Frontal cortex (tissue), 4 donors: ENCODE data around the gene RGL1. TPM values are rescaled to one million over a fixed set of nuclear protein-coding genes. Genes with fewer than 3 reads are reported as not detected.
A peak's percentile ranks its signal among the peaks of the same experiment; 100 is the strongest.

Experiments
- DNase-seq, 2 donors: peaks; one replicate each; pipeline ENCODE4 v3.0.0; 2012; ENCODE audit warnings: low spot score in 2 of 2
- FAIRE-seq: peaks from 2 replicates; lab custom pipeline; 2012; peaks lifted over from hg19 to GRCh38; lab: Jason Lieb, UNC
- total RNA-seq: library from RNA; depleted of rRNA; stranded (reverse); fragments of >200 nt; gene quantifications from one replicate; pipeline ENCODE4 v1.2.3, GENCODE V29; 2014
- donor health status: control.
- donor health status: control.
- donor health status: control.

Gene RGL1
- total RNA-seq, 1 donor from 2014 or later: 40.4 TPM

DNA sequence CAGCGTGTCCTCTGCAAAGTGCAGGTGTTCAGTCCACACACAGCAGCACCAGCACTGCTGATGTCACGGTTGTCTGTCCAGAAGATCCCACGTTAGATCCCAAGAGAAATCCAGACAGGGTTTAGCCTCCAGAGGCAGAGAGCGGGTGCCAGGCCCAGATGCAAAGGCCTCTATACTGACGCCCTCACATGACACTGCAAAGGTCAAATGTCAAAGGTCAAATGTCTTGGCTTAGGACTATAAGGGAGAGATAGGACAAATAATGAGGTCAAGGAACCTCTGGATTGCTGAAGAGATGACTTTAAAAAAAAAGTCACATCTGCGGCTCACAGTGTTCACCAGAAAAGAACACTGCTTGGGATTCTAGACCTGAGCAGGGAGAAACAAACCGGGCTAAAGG is 131.1 kb downstream of the RGL1 start:
- DNase-seq (no peak), FAIRE-seq (no peak)

DNA sequence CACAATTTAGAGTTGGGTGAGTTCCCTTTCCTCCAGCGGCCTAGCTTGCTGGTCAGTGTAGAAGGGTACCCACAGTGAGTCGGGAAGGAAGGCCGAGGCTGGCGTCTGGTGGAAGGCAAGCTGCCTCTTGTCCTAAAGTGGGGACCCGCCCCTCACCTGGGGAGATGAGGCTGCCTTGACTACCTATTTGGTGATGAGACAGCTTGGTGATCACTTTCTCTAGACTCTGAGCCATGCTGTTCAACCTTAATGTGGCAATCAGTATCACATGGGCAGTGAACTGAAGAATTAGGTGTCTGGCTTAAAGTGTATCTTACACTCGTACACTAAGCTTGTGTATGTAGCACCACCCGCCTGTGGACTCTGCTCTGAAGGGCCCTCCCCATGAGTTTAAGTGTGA is 131.9 kb downstream of the RGL1 start:
- no peak for DNase-seq
- FAIRE-seq: no peak

DNA sequence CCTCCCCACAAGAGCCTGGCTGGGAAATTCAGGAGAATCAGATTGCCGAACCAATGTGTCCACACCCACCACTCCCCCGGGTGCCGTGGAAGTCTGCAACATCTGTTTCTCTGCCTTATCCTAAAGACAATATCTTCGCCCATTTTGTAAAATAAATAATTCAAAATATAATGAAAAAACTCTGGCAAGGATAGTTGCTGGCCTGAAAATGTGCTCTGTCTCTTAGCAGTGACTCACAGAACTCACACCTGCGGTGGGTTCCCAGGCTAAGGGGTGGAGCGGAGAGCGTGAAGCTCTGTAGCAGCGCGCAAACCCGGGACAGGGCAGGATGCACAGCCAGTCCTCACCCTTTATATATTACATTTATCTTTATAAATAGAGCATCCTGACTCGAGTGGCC is 132.7 kb downstream of the RGL1 start:
- DNase-seq (no peak), FAIRE-seq (no peak)

DNA sequence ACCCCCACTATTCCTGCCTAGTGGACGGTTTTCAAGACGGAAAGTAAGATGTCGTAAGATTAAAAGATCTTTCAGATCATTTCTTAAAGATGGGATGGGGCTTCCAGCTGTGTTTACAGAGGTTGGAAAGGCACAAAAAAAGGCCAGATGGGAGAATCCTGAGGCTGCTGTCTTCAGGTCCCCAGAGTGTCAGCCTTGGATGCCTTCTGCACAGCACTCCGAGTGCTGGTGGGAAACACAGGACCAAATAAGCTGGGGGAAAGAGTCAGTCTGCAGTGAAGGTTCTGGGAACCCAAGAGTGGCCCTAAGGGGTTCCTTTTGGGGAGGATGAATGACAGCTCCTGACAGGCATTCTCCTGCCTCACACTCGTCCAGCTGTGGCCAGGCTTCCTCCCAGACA is 136.1 kb downstream of the RGL1 start:
- no peak for FAIRE-seq
- DNase-seq: no peak

DNA sequence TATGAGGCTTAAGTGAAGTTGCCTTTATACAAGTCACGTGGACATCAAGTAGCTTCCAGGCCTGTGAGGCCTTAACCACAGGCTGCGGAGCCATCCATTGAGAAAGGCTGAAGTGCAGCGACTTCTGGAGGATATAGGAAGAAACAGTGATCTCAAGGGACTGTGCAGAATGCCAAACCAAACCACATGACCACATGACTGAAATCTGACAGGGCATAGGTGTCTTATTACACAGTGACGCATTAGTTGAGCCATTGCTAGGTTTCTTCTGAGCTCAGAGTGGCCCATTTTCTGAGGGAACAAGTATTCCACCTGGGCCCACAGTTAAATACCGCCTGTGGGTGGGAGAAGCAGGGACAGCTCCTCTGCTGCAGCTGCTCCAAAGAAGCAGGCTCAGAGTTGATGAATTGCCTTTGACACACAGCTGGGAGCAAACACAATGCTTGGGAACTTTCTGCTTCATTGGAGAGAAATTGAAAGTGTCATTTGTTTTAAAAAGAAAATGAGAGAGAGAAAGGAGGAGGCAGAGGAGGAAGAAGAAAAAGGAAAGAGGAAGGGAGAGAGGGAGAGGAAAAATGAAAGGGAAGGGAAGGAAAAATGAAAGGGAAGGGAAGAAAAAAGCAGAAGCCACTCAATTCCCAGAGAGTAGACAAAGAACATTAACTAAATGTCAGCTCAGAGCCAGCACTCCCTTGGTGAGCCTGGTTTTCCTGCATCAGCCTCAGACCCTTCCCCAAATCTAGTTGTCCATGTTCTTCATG is 138.2 kb downstream of the RGL1 start:
- no peak for DNase-seq
- FAIRE-seq: no peak

DNA sequence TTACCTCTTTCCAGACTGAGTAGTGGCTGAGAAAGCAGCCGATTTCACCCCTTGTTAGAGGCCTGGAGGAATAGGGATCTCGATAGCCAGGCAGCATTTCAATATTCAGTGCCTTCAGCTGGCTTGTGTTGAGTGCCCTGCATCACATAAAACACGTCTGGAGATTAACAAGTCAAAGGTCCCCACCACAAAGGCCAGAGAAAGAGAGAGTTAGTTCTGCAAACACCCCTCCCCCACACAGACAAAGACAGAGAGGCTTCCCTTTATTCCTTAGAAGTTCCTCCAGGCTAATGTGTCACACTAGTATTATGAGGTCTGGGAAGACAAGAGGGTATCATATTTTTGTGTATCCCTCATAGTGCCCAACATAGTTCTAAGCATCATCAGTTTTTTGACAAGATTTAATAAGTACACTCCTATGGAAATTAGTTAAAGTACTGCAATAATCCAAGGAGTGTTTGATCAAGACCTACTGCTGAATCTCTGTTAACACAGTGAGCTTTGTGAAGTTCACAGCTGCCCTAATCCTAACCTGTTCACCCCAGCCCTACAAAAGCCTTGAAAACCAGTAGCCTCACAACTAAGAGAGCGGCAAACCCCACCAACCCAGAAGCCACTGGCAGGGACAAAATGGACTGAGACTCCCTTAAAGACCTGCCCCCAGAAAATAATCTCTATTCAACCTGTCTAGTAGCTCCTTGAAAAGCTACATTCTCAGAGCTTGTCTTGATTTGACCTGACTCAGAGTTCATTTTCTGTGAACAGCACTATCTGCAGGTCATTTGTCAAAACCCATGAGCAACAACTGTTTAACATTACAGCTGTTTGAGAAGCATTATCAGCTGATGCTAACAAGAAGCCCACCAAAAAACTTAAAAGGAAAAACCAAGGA is 140.8 kb downstream of the RGL1 start:
- FAIRE-seq: no peak

DNA sequence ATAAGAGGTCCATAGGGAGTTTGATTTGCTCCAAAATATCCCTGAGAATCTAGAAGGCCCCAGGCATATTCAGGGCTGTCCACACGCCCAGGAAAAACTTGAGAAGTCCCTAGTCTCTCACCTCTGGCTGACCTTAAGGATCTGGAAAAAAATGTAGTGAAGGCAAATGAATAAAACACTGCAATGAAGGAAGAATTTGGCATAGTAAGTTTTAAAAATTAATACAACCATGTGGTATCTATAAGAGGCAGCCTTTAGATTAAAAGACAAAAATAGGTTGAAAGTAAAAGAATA is 141.3 kb downstream of the RGL1 start:
- no peak for FAIRE-seq

More for the DNA sequence above, 140.8 kb downstream of the RGL1 start:
- DNase-seq: no peak

DNA sequence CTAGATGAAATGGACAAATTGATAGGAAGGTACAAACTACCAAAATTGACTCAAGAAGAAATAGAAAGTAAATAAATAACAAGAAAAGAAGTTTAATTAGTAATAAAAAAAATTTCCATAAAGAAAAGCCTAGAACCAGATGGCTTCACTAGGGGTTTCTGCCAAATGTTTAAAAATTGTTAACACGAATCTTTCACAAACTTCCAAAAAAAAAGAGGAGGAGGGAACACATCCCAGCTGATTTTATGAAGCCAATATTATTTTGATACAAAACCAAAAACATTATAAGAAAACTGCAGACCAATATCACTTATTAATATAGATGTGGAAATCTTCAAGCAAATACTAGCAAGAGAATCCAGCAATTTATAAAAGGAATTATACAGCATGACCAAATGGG is 143.1 kb downstream of the RGL1 start:
- FAIRE-seq (no peak), DNase-seq (no peak)

More for the DNA sequence above, 141.3 kb downstream of the RGL1 start:
- no peak for DNase-seq

DNA sequence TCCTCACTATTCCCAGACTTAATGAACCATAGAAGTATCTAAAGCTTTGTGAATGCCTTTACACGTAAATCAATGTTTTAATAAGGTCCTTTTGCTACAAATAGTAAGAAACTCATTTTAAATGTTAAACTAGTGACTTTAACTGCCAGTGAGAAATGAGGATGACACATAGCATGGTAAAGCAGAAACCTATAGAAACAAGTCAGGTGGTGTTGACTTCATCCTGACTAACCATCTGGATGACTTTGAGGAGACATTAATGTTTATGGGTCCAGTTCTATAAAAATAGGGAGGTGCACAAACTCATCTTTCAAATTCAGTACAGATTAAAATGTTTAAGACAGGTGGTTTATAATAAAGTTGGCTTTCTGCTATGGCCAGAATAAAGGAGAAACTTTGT is 147.2 kb downstream of the RGL1 start:
- FAIRE-seq (no peak), DNase-seq (no peak)

DNA sequence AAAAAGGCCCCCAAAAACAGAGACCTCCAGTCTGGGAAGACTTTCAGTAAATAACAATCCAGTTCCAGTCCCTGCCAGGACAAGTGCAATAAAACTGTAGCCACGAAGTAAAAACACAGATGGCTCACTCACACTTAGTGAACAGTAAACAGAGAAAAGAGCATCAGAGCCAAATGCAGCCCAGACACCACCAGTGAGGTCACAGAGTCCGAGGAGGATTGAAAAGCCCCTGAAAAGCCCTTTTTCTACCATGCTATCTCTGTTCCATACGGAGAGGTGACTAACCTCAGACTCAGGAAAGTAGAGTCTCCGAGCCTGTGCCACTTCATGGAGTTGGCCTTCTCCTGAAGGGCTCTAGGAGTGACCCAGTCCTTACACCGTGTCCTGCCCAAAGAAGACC is 148.1 kb downstream of the RGL1 start:
- no peak for DNase-seq
- no peak for FAIRE-seq

DNA sequence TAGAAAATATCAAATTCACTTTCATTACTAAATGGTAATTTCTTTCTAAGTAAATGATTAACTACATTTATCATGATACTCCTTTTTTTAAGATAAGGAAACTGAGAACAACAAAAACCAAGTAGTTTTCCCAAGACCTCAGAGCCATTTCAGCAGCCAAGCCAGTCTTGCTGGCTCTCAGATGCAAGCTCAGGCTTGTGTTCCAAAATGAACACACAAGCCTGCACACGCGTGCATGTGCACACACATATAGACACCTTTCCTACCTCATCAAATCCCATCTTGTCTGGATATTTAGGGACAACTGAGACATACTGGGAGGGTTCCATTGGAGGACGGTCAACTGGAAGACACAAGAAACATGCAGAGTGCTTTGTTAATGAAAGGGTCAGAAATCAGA is 149.6 kb downstream of the RGL1 start:
- DNase-seq (no peak), FAIRE-seq (no peak)

DNA sequence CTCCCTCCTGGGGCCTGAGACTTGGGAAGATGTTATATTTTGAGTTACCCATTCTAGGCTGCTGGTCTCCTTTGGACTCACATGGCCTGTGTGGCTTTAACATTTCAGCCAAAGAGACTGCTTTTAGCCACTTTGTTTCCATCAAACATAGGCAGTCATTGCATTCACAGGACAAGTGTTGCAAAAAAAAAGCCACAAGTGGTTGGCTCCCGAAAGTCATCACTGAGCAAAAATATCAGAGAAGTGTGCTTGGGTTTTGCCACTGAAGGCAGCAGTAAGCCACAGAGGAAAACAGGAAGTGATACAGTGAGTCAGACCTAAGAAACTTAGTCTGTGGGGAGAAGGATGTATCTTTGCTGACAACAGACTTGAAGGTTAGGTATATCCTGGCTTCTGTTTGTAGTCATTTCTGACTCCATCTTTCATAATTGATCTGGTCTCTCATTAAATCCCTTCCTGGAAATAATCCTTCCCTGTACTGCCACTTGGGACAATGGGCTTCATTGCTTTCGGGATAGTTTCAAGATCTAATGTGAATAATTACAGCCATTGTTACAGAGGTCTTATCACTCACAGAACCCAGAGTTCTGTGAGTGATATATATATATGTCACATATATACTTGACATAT is 151.8 kb downstream of the RGL1 start:
- FAIRE-seq (no peak), DNase-seq (no peak)

DNA sequence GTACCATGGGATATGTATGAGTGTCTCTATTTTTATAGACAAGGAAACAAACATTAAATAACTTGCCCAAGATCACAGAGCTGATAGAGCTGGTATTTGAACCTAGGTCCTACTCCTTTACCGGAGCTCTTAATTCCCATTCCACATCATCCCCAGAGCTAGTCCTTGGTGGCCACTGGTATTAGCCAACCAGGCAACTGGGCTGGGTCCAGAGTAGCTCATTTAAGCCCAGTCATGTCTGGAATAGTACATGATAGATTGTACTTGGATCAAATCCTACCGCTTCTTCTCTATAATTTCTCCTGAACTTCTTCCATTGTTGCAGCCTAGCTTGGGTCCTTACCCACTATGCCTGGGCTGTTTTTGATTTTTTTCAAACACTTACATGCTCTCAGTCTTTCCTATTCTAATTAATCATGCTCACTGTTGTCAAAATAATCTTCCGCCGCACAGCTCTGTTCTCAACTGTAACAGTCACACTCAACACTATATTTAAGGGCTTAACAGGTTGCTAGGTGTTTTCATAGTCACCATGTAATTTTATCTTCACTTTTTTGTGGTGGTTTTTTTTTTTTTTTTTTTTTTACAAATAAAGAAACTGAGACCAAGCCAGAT is 152.4 kb downstream of the RGL1 start:
- no peak for FAIRE-seq
- DNase-seq: no peak

DNA sequence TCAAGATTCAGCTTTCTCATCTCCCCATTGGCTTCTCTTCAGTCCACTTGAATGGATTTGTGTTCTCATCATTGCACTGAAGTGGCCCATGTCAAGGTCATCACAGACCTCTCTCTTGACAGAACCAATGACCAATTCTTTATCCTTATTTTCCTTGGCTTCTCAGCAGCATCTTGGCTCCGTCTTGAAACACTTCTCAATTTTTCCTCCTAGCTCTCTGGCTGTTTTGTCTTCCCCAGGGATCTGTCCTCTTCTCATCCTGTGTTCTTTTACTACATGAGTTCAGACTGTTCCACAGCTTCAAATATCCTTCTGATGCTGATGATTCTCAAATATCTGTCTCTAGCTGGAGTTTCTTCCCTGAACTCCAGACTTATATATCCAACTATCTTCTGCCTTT is 154.0 kb downstream of the RGL1 start:
- no peak for FAIRE-seq
- no peak for DNase-seq

DNA sequence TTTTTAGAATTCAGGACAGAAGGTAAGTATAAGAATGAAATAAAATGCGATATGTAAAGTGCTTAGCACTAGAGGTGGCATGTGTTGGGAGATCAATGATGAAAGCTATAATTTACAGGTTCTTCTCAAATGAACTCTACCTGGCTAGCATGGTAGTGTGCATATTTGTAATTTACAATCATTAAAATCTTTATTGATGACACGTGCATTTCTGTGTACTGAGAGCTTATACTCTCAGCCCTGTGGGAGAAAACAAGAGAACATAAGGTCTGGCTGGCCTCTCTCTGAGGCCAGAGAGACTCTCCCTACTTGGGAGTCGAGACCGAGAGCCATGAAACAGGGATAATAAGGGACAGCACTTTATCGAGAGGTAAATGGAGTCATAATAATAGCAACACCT is 156.2 kb downstream of the RGL1 start:
- FAIRE-seq: no peak
- no peak for DNase-seq

DNA sequence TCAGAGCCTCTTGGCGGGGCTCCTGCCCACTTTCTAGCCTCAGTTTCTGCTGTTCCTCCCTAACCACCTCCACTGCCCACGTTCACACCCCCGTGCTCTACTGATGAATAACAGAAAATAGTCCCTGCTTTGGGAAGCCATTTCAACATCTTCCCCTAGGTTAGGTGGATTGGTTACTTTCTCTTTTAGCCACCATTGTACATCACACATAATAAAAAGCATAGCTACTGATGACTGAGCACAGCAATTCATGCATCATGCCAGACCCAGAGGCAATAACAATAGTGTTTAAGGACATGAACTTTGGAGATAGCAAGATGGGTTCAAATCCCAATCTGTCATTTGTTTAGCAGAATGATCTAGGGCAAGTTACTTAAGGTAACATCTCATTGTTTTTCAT is 158.0 kb downstream of the RGL1 start:
- FAIRE-seq (no peak), DNase-seq (no peak)

DNA sequence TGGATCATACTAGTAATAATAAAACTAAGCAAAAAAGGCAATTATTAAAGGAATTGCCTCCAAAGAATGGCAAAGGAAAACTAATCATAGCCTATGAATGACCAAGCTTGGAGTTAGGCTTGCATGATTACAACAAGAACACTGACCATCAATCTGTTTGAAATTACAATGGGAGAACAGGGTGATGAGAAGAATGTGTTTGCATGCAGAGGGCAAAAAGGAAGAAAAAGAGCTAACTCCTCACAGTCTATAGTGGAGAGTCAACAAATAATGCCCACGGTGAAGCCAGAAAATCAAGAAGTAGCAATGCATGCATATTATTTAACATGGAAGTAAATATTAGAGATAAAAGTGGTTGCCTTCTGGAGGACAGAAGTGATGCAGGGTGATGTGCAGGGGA is 160.8 kb downstream of the RGL1 start:
- no peak for FAIRE-seq
- no peak for DNase-seq

DNA sequence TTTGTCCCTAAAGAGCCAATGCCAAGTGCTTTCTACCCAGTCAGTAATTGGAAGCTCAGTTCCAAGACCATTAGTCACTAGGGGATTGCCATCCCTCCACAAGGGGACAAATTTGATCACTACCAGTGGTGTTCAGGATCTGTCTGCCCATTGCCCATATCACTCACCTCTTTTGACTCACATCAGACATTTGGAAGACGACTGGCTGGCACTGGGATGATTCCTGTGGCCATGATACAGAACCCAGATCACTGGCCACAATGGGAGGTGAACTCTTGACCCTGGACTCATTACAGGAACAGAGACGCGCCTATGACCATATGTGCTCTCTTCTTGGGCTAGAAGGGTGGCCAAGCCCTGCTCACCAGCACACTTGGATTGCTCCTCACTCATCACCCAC is 161.6 kb downstream of the RGL1 start:
- FAIRE-seq (no peak), DNase-seq (no peak)

DNA sequence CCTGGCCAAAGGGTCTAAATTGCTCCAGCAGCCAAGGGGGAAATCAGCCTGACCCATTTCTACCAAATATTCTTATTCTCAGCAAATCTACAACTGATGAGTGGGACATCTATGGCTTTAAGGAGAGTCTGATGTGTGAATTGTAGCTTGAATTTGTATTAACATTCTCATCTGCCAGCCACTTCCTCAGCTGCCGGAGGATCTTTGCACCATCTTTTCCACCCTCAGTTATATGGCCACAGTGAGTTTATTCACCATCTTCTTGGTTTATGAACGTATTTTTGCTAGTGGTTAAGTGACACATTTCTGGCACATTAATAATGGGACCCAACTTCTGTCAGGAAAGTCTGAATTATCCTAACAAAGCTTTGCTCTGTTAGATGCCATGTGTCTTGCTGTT is 163.0 kb downstream of the RGL1 start:
- FAIRE-seq: no peak
- DNase-seq: no peak

DNA sequence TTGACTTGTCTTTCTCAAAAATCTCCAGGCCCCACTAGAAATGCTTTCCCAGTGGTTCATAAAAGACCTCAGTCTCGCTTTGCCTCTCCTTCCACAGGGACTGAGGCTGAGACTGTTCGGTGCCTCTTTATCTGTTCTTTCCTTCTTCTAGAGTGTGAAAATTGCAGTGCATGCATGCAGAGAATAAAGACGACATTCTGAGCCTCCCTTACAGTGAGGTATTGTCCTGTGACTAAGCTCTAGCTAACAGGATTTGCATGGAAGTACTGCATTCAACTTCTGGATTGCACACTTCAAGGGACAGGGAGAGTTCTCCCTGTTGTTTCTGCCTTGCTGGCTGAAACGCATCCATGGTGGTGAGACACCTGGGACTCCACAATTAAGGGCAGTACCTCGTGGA is 163.5 kb downstream of the RGL1 start:
- FAIRE-seq (no peak), DNase-seq (peak in 1 of 2 donors; percentile 9)
